NCI-H1694 treated with DMSO at 0.1 percent for 48 hours (cell line): ENCODE measurements around the gene RHBDD1.

ENCODE experiments used
- DNase-seq: peaks from one replicate; lab custom pipeline; 2025; lab: John Stamatoyannopoulos, UW

Gene RHBDD1

GRCh38 chr2:226885769-226886435, 50.0 kb downstream of the RHBDD1 start:
- DNase-seq = no peak

- DNase-seq = no peak
Measured at GRCh38 chr2:226887940-226888339, 52.1 kb downstream of the RHBDD1 start.

GRCh38 chr2:226888378-226888965, 52.6 kb downstream of the RHBDD1 start:
- no peak for DNase-seq

GRCh38 chr2:226888971-226889370, 53.1 kb downstream of the RHBDD1 start:
- DNase-seq = no peak

GRCh38 chr2:226890286-226890685, 54.4 kb downstream of the RHBDD1 start:
- no peak for DNase-seq

GRCh38 chr2:226891780-226892590, 56.1 kb downstream of the RHBDD1 start:
- no peak for DNase-seq

- no peak for DNase-seq
Measured at GRCh38 chr2:226892729-226893128, 56.9 kb downstream of the RHBDD1 start.

- DNase-seq = no peak
Measured at GRCh38 chr2:226893216-226893615, 57.4 kb downstream of the RHBDD1 start.

GRCh38 chr2:226894752-226895151, 58.9 kb downstream of the RHBDD1 start:
- DNase-seq = no peak

GRCh38 chr2:226895579-226895978, 59.7 kb downstream of the RHBDD1 start:
- no peak for DNase-seq

- no peak for DNase-seq
Measured at GRCh38 chr2:226898121-226898520, 62.3 kb downstream of the RHBDD1 start.

- DNase-seq = no peak
Measured at GRCh38 chr2:226898897-226899296, 63.0 kb downstream of the RHBDD1 start.

- no peak for DNase-seq
Measured at GRCh38 chr2:226902041-226902966, 66.5 kb downstream of the RHBDD1 start.

GRCh38 chr2:226903179-226903578, 67.3 kb downstream of the RHBDD1 start:
- no peak for DNase-seq

- DNase-seq = no peak
Measured at GRCh38 chr2:226904592-226904991, 68.7 kb downstream of the RHBDD1 start.

GRCh38 chr2:226905718-226906117, 69.9 kb downstream of the RHBDD1 start:
- no peak for DNase-seq

- no peak for DNase-seq
Measured at GRCh38 chr2:226906163-226906693, 70.4 kb downstream of the RHBDD1 start.

- no peak for DNase-seq
Measured at GRCh38 chr2:226909126-226909525, 73.3 kb downstream of the RHBDD1 start.

GRCh38 chr2:226909836-226910235, 74.0 kb downstream of the RHBDD1 start:
- DNase-seq = no peak

GRCh38 chr2:226910384-226910783, 74.5 kb downstream of the RHBDD1 start:
- DNase-seq = no peak

GRCh38 chr2:226911932-226912331, 76.1 kb downstream of the RHBDD1 start:
- DNase-seq = no peak

- DNase-seq = no peak
Measured at GRCh38 chr2:226913641-226914040, 77.8 kb downstream of the RHBDD1 start.
